Stimulated activated CD4-positive, alpha-beta T cell treated with anti-CD3 and anti-CD28 coated beads, Interleukin-15, amount 100 ng/mL, for 1 hour (primary cell): Measurements from ENCODE around the gene CETN1.

Experiments
- DNase-seq, 2 donors: peaks; one replicate each; pipeline ENCODE4 v3.0.0-alpha.2; 2020; ENCODE audit warnings: low read depth in 1 of 2, low spot score in 1 of 2

Gene CETN1

GRCh38 chr18:580154-580553, at the start of gene CETN1:
Gene CETN1, plus strand, starts transcription at chr18:580380. Its CDS starts 29 bp downstream, at chr18:580409.
- DNase-seq, result no peak

GRCh38 chr18:532018-532417, 48.2 kb upstream of the CETN1 start:
- DNase-seq, result no peak

- DNase-seq, result no peak
These were observed 47.5 kb upstream of the CETN1 start for GRCh38 chr18:532632-533031.

GRCh38 chr18:533995-534601, 46.1 kb upstream of the CETN1 start:
- DNase-seq, result no peak

GRCh38 chr18:543447-544078, 36.6 kb upstream of the CETN1 start:
- DNase-seq, result no peak

- DNase-seq, result no peak
These were observed 30.2 kb upstream of the CETN1 start for GRCh38 chr18:549967-550366.

GRCh38 chr18:551404-552061, 28.6 kb upstream of the CETN1 start:
- DNase-seq, result no peak

- no peak for DNase-seq
These were observed 24.3 kb upstream of the CETN1 start for GRCh38 chr18:555705-556457.

GRCh38 chr18:564708-565561, 15.2 kb upstream of the CETN1 start:
- no peak for DNase-seq

GRCh38 chr18:565562-566061, 14.6 kb upstream of the CETN1 start:
- no peak for DNase-seq

GRCh38 chr18:567122-567521, 13.1 kb upstream of the CETN1 start:
- DNase-seq, result no peak

GRCh38 chr18:568731-569130, 11.4 kb upstream of the CETN1 start:
- no peak for DNase-seq

GRCh38 chr18:570256-570655, 9.9 kb upstream of the CETN1 start:
- no peak for DNase-seq

- no peak for DNase-seq
These were observed 9.5 kb upstream of the CETN1 start for GRCh38 chr18:570697-571096.

- DNase-seq, result no peak
These were observed 7.9 kb upstream of the CETN1 start for GRCh38 chr18:572091-572830.

GRCh38 chr18:572831-573289, 7.3 kb upstream of the CETN1 start:
- no peak for DNase-seq

GRCh38 chr18:573385-573784, 6.8 kb upstream of the CETN1 start:
- DNase-seq, result no peak

GRCh38 chr18:574149-574860, 5.9 kb upstream of the CETN1 start:
- DNase-seq, result no peak

- no peak for DNase-seq
These were observed 5.1 kb upstream of the CETN1 start for GRCh38 chr18:574865-575645.
